IPS-18c (cell line): ENCODE data around the gene TCEAL1.
"Not testable (repeated sequence)": the region's sequence is repeated elsewhere in the genome, so short reads cannot be mapped to it uniquely, and the experiment has no call there.

Experiments used
- H3K4me3 ChIP-seq: 2 replicates; pipeline ENCODE4 v1.7.0; 2013; ENCODE audit warnings: low read depth, mild to moderate bottlenecking, low read length, moderate library complexity; ENCODE audit not compliant: insufficient read depth
- H3K9me3 ChIP-seq: one replicate; pipeline ENCODE4 v1.6.1; 2013; ENCODE audit warnings: mild to moderate bottlenecking, low read length, moderate library complexity; ENCODE audit not compliant: control insufficient read depth, insufficient read depth

TCEAL1 gene

DNA sequence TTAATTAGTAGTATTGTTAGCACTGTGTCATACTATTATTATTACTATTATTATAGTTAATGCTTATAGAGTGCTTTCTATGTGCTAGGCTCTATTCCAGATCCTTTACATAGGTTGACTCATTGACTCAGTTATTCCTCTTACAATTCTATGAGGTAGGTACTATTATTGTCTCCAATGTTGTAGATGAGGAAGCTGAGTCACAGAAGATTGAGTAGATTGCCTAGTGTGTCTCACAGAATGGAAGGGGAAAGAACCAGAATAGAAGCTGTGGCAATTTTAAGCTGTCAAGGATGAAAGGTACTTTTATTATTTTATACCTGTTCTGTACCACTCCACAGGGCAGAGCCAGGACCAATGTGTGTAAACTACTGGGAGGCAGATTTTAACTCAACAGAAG lies 1.9 kb upstream of the TCEAL1 start:
- no peak overlapping the region for H3K4me3 ChIP-seq
- H3K9me3 ChIP-seq, result no peaks in the 10 kb centered on the region

DNA sequence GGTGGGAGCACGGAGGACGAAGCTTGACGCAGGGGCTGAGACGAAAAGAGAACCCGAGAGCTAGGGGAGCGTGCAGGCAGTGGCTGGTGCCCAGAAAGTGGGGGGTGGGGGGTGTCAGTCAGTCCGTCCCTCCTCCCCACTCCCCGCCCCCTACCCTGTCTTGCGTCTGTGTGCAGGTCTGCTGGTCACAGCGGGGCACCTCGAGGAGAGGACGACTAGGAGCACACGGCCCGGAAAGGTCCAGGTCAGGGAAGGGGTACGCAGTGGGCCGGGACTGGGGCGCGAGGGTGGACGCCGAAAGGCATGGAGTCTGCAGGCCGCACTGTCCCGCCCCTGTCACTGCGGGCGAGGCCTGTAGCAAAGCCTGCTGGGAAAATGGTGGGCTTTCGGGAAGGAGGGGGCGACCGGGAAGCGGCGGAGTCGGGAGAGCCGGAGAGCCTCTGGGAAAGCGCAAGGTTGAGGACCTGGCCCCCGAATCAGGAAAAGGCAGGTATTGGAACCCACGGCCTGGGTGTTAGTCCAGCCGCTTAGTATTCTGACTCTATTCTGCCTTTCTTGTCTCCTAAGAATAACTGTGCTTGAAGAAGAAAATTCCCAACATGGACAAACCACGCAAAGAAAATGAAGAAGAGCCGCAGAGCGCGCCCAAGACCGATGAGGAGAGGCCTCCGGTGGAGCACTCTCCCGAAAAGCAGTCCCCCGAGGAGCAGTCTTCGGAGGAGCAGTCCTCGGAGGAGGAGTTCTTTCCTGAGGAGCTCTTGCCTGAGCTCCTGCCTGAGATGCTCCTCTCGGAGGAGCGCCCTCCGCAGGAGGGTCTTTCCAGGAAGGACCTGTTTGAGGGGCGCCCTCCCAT lies 769 bp downstream of the TCEAL1 start:
- Histone ChIP-seq H3K9me3 (no peaks in the 10 kb centered on the region), H3K4me3 (peak overlapping the region; percentile 88)

DNA sequence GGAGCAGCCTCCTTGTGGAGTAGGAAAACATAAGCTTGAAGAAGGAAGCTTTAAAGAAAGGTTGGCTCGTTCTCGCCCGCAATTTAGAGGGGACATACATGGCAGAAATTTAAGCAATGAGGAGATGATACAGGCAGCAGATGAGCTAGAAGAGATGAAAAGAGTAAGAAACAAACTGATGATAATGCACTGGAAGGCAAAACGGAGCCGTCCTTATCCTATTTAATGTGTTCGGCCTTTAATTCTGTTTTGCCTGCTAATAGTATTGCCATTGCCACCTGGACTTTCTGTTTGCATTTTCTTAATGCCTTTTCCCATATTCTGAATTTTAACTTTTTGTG lies 1.4 kb downstream of the TCEAL1 start:
- Histone ChIP-seq H3K9me3 (no peaks in the 10 kb centered on the region), H3K4me3 (peak overlapping the region; percentile 88)

DNA sequence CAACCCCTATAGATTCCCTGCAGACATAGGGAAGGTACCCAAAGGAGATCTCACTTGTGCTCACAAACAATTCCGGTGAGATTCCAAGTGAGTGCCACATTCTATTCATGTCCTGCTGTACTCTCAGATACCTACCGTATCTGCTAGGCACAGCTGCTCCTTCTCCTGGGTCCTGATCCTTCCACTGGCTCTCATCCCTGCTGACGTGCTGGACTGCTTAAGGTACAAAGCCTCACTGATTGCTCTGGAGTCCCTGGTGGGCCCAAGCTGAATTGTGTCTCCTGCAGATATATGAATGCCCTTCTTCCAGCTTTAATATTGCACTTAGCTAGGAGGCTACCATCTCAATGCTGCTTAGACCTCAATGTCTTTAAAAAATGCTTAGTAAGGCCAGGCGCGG lies 2.4 kb downstream of the TCEAL1 start:
- Histone ChIP-seq H3K4me3 (no peak overlapping the region), H3K9me3 (no peaks in the 10 kb centered on the region)

DNA sequence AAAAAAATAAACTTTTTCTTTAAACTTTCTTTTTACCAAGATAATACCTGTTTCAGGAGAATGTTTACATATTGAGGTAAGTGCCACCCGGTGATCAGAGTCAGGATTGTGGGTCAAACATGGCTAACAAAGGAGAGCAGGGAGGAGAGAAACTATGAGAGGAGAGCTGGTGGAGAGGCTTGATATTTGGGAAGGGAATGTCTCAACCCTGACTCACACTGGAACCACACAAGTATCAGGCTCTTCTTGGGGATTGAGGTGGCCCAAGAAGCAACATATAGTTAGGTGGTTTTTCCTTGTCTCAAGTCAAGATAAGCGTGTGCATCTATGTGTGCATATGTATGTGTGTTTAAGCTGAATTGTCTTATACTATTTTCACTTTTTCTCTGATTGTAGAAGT lies 6.7 kb downstream of the TCEAL1 start:
- no peaks in the 10 kb centered on the region for H3K9me3 ChIP-seq
- no peak overlapping the region for H3K4me3 ChIP-seq

DNA sequence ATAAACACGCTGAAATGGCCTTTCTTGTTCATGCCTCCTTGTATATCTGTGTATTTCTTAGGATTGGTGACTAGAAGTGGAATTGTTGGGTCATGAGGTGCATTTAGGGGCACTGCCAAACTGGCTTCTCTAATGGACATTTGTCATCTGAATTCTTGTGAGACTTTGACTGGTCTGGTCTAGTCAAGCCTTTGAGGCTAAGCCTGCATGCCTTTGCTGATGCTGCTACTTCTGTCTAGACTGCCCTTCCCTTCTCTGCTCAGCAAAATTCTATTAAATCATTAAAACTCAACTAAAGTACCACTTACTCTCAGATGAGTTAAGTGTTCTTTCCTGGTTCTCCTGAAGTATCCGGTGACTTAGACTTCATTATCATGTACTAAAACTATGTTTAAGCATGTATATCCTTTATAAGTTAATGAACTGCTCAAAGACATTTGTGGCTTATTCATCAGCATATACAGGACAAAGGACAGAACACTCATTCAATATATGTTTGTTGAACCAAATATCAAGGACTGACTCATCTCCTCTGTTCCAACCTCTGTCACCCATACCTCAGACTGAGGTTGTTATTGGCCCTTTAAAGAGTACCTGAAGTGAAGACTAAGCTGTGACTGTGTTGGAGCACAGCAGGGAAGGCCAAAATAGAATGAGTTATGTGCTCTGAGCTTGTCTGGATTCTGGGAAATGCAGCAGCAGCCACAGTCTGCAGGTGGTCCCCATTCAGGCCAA lies 9.0 kb downstream of the TCEAL1 start:
- H3K9me3 ChIP-seq, result no peaks in the 10 kb centered on the region
- H3K4me3 ChIP-seq, result no peak overlapping the region

DNA sequence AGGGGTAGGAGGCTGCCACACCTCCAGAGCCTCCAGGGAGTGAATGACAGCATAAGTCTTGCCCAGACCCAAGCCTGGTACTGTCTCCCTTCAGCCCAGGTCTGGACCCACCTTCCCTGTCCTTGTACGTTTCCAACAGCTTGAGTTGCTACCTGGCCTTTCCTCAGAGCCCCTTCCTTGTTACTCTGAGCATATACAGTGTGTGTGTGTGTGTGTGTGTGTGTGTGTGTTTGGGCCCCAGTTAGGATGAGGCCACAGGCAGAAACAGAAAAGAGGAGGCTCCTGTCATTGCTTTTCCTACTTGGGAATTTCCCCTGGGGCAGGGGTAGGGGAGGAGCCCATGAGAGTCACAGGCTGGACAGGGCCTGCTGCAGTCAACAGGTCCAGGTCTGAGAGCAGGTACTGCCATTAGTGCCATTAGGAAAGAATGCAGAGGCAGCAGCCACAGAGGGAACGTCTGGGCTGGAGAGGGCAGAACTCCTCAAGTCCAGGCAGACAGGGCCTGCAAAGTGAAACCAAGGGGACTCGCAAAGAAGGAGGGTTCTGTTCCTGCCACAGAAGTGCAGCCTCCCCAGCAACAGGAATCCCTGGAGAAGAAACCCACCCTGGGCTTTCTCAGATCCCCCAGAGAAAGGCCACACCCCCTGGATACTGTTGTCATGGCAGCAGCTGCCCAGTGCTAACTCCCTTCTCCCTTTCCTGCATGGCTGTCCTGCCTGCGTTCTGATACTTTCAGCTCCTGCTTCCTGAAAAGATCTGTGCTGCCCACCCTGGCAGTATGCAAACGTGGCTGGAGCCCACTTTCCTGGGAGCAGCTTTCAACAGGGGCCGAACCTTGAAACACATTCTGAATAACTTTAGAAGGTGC lies 9.9 kb downstream of the TCEAL1 start:
- H3K9me3 ChIP-seq, H3K4me3 ChIP-seq: not testable (repeated sequence)

DNA sequence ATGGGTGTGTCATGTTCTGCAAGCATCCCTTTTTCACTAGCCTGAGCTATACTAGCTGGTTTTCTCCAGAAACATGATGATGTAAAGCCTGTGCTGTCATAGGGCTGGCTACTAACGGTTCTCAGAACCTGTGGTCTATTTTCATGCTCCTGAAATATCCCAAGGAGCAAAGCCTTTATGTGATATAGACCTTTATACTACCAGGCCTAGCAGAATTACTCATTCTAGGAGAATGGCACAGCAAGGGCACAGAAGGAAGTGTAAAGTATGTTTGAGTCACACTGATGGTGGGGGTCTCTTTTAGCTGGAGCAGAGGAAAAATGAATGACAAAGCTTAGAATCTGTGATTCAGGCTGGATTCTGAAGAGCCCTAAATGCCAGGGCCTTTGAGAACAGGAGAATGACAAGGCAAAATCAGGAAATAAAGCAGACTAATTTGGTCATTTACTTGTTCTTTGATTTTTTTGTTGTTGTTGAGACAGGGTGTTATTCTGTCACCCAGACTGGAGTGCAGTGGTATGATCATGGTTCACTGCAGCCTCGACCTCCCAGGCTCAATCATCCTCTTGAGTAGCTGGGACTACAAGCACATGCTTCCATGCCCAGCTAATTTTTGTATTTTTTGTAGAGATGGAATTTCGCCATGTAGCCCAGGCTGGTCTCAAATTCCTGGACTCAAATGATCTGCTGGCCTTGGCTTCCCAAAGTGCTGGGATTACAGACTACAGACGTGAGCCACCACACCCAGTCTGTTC lies 11.8 kb downstream of the TCEAL1 start:
- Histone ChIP-seq H3K4me3 (no peak overlapping the region), H3K9me3 (no peaks in the 10 kb centered on the region)

DNA sequence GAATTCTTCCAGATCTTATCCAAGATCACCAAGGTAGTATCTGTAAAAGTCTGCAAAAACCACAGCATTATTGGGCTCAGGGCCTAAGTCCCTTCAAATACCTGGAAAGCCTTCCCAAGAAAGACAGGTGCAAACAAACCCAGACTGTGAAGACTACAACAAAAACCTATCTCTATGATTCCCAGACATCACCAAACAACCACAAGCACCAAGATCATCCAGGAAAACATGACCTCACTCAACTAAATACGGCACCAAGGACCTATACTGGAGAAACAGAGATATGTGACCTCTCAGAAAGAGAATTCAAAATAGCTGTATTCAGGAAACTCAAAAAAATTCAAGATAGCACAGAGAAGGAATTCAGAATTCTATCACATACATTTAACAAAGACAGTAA lies 15.3 kb downstream of the TCEAL1 start:
- H3K9me3 ChIP-seq, result no peaks in the 10 kb centered on the region

DNA sequence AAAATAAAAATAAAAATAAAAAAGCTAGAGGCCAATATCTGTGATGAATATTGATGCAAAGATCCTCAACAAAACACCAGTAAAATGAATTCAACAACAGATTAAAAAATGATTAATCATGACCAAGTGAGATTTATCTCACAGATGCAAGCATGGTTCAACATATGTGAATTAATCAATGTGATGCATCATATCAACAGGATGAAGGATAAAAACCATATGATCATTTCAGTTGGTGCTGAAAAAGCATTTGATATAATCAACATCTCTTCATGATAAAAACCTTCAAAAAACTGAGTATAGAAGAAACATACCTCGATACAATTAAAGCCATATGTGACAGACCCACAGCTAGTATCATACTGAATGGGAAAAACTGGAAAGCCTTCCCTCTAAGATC lies 18.9 kb downstream of the TCEAL1 start:
- no peaks in the 10 kb centered on the region for H3K9me3 ChIP-seq
- no peak overlapping the region for H3K4me3 ChIP-seq

More for the DNA sequence above, 15.3 kb downstream of the TCEAL1 start:
- no peak overlapping the region for H3K4me3 ChIP-seq

DNA sequence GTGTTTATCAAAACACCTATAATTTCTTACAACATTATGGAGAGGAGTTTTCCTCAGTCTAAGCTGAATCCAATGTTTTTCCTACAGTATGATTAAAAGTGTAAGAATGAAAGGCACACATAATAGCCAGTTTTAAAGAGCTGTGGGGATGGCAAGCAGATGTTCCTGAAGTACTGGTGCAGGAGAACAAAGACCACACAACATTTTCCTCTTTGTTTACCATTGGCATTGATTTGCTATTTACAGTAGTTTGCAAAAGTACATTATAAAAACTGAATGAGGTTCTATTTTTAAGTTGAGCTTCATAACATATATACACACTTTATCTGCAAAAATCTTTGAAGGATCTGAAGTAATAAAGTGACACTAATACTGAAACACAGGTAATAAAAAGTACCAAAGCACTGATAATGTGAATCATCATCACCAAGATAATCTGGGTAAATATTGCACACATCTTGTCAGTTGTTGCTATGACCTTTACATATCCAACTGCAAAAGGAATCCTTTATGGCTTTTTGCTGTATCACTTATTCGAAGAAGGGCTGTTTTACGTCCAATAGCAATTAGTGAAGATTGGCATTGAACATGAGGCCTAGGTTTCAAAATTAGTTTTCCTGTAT lies 22.5 kb downstream of the TCEAL1 start:
- H3K4me3 ChIP-seq, result no peak overlapping the region
- no peaks in the 10 kb centered on the region for H3K9me3 ChIP-seq

DNA sequence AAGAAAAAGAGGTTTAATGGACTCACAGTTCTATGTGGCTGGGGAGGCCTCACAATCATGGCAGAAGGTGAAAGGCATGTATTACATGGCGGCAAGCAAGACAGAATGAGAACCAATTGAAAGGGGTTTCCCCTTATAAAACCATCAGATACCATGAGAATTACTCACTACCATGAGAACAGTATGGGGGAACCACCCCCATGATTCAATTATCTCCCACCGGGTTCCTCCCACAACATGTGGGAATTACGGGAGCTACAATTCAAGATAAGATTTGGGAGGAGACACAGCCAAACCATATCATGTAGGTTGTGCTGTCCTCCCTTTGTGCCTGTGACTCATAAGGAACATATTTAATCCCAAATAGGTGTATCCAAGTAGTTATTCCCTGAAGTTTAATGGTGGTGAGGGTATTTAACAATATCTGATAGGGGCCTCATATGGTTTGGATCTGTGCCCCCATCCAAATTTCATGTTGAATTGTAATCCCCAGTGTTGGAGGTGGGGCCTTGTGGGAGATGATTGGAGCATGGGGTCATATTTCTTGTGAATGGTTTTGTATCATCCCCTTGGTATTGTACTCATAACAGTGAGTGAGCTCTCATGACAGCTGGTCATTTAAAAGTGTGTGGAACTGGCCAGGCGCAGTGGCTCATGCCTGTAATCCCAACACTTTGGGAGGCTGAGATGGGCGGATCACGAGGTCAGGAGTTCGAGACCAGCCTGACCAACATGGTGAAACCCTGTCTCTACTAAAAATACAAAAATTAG lies 26.6 kb downstream of the TCEAL1 start:
- H3K4me3 ChIP-seq, H3K9me3 ChIP-seq: not testable (repeated sequence)

DNA sequence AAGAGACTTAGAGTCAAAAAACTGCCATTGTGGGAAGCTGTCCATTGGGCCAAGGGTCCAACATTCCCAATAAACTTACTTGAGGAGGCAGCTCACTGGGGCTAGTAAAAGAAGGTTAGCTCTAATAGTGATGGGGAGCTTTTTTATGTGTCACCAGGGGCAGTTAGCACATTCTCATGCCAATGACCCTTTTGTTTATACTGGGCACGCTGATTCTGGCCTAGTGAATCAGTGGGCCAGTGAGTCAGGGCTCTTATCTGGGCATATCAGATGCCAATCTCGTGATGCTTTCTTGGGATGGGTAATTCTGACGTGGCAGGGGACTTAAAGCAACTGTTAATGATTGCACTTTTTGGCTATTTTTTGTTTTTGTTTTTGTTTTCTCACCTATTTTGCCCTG lies 27.8 kb downstream of the TCEAL1 start:
- H3K4me3 ChIP-seq, result no peak overlapping the region
- no peaks in the 10 kb centered on the region for H3K9me3 ChIP-seq

DNA sequence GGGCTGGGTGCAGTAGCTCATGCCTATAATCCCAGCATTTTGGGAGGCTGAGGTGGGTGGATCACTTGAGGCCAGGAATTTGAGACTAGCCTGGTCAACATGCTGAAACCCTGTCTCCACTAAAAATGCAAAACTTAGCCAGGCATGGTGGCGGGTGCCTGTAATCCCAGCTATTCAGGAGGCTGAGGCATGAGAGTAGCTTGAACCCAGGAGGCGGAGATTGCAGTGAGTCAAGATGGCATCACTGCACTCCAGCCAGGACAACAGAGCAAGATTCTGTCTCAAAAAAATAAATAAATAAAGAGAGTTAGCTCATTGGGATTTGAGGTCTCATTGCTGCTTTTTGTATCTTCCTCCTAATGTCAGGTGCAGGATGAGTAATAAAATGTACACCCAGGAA lies 28.3 kb downstream of the TCEAL1 start:
- not testable (repeated sequence) for H3K4me3 ChIP-seq, H3K9me3 ChIP-seq

DNA sequence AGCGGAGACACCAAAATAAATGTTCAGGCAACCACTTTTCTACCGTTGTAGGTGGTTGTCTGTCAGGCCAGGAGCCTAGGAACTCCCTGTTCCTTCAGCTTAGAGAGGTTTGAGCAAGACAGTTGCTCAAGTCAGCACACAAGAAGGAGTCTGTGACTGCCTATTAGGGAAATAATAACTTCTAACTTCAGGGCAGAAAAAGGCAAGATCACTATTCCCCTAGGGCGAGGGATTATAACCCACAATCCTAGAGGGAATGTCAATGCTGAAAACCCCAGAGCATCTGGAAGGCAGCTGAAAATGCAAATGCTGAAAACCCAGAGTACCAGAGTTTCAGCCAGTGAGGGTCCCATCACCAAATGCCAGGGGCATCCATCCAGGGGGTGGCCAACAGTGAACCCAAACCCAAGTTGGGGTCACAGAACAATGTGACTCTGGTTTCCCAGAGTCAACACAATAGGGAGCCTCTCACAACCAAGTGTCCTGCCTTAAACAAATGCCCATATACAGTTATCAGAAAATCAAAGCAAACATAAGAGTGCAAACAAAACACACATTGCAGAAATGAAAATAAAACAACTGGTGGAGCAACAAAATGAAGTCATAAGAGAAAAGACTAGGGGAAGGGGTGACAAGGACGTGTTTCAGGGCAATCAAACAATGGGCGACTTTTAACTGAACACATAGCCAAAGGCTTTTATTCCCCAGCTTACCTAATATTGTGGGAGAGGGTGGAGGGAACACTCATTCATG lies 30.1 kb downstream of the TCEAL1 start:
- no peak overlapping the region for H3K4me3 ChIP-seq

More for the DNA sequence above, 30.1 kb downstream of the TCEAL1 start:
- H3K9me3 ChIP-seq, result no peaks in the 10 kb centered on the region
